Stimulated activated CD8-positive, alpha-beta memory T cell treated with anti-CD3 and anti-CD28 coated beads, Interleukin-4, amount 100 ng/mL, for 24 hours (primary cell): Measurements from ENCODE around the gene UNC93B1.

Source experiments
- DNase-seq: peaks from one replicate; pipeline ENCODE4 v3.0.0-alpha.2; 2020; ENCODE audit warnings: low read depth

The UNC93B1 gene

DNA sequence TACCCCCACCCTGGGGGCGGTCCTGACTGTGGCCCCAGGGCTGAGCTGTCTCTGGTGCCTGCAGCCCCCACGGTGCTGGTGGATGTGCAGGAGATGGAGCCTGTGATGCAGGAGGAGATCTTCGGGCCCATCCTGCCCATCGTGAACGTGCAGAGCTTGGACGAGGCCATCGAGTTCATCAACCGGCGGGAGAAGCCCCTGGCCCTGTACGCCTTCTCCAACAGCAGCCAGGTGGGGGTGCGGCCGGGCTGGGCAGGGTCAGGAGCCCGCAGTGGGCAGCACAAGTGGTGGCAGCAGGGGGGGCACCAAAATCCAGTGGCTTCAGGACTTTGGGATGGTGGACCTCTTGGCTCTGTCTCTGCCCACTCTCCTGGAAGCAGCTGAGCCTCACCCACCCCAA is 18.6 kb upstream of the UNC93B1 start:
- DNase-seq = no peak

DNA sequence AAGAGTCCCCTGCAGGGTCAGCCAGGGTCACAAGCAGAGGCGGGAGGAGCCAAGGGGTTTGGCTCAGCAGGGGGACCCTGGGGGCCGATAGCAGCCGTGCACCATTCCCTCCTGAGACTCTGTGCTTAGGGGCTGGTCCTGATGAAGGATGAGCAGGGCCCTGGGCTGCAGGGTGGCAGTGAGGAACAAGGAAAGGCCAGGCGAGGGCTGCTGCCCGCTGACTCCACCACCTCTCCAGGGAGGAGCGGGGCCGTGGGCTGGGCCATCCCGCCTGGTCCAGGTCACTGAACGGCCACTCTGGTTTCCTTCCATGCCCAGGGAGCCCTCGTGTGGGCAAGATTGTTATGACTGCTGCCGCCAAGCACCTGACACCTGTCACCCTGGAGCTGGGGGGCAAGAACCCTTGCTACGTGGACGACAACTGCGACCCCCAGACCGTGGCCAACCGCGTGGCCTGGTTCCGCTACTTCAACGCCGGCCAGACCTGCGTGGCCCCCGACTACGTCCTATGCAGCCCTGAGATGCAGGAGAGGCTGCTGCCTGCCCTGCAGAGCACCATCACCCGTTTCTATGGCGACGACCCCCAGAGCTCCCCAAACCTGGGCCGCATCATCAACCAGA is 17.4 kb upstream of the UNC93B1 start:
- DNase-seq = no peak

DNA sequence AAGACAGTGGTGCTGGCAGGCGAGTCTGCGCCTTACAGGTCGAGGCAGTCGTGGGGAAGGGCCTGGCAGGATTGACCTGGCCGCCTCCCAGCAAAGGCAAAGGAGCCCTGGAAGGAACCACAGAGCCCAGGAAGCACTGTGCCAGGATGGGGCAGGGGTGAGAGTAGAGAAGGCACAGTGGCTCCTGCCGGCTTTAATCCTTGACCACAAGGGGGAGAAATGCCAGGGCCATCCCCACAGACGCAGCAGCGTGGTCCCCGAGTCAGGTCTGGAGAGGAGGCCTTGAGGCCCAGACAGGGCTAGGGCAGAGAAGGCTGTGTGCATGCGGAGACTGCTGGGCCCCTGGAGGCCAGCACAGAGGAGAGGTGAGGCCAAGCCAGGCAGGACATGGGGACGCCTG is 16.7 kb upstream of the UNC93B1 start:
- no peak for DNase-seq

DNA sequence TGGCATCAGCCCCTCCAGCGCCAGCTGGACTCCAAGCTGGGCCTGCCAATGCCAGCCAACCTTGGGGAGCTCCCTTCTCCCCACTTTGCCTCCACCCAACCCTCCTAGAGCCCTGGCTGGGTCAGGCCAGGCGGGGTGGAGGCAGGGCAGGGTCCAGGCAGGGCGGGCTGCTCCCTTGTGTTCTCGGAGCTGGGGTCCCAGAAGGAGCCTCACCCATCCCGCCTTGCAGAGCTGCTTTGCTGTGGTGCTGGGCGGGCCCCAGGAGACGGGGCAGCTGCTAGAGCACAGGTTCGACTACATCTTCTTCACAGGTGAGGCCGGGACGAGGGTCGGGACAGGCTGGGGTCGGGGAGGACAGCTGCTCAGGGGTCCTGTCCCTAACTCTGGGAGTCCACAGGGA is 15.6 kb upstream of the UNC93B1 start:
- no peak for DNase-seq

DNA sequence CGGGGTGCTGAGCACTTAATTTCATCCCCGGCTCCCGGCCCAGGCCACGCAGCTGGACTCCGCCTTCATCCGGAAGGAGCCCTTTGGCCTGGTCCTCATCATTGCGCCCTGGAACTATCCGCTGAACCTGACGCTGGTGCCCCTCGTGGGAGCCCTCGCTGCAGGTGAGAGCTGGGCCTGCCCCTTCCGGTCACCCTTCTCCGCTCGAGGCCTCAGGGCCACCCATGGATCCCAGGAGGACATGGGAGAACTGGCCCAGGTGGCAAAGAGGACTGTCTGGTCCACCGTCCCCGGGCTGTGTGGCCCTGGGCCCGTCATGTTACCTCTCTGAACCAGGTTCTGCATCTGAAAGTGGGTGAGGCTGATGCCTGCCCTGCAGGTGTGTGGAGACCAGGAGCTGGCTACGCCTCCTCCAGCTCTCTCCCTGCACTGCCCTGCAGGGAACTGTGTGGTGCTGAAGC is 14.9 kb upstream of the UNC93B1 start:
- DNase-seq = no peak

DNA sequence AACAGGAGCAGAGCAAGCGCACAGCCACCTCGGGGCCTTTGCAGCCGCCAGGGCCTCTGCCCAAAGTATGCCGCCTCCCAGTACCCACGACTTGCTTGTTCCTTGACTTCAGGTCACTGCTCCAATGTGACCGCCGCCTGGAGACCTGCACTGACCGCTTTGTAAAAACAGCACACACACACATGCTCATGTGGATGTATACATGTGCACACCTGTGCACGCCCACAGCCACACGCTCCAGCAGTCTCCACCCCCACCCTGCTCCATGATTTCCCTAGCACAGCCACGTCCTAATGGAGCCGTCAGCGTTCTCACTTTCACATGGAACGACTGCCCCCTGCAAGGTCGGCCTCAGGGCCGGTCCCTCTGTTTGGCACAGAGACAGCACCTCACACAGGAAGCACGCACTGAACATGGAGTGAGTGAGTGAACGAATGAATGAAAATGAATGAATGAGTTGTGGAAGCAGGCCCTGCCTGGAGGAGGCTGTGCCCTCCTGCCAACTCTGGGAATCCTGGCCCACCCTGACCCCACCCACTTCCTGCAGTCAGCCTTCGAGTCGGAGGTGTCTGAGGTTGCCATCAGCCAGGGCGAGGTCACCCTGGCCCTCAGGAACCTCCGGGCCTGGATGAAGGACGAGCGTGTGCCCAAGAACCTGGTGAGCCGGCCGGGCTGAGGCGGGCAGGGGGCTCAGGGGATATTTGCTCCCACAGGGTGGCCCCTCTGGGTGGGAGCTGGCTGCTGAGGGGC is 14.3 kb upstream of the UNC93B1 start:
- no peak for DNase-seq

DNA sequence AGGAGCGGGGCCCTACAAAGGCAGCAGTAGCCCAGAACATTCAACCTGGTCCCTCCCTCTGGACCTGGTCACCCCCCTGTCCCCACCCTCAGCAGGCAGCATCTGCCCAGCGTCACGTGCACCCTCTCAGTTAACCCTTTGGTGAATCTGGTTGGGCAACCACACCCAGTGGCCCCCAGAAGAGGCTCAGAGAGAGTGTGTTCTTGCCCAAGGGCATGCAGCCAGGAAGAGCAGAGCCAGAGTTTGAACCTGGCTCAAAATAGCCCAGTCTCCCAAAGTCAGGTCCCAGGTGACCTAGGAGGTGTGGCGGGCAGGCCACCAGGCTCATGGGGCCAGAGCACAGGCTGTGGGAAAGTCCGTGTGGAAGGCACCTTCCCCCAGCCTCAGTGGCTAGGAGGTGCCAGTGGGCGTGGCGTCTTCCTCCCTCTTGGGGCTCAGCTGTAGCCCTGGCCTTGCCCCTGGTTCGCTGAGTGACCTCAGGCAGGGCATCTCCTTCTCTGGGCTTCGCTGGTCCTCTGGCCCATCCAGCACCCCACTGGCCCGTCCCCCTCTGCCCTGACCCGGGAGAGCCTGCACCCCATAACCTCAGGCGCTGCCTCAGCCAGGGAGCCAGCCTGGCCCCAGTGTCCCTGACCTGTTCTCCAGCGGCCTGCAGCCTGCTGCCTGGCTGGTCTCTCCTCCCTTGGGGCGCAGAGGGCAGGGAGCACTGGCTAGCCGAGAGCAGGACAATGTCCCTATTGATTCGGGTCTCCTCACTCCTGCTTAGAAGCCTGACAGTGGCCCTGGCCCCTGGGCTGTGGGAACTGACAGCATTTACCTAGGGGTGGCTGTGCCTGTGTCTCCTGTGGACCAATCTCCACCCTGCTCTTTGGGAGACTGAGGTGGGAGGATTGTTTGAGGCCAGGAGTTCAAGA is 13.3 kb upstream of the UNC93B1 start:
- no peak for DNase-seq

DNA sequence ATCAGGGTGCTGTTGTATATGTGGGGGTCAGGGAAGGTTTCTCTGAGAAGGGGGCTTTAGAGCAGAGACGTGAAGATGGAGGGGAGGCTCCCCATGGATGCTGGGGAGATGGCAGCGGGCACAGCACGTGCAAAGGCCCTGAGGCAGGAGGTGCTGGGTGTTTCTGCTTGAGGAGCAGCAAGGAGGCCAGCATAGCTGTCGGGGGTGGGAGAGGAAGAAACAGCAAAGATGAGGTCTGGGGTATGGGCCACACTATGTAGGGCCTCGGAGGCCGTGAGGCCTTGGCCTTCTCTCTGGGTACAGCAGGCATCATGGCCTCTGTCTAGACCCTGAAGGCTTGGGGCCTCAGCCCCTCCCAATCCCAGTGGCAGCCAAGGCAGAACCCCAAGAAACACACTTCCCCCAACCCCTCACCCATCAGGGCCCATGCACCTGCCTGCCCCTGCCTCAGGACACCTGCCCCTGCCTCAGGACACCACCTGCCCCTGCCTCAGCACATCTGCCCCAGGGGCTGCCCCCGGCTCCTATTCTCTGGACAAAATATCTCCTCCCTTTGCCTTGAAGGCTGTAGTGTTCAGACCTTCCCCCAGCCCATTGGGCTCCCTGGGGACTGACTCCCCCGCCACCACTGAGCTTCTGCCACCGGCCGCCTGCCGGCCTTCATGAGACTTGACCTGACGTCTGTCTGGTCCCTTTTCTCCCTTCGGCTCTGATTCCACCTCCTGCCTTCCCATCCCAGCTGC is 12.4 kb upstream of the UNC93B1 start:
- DNase-seq = no peak

DNA sequence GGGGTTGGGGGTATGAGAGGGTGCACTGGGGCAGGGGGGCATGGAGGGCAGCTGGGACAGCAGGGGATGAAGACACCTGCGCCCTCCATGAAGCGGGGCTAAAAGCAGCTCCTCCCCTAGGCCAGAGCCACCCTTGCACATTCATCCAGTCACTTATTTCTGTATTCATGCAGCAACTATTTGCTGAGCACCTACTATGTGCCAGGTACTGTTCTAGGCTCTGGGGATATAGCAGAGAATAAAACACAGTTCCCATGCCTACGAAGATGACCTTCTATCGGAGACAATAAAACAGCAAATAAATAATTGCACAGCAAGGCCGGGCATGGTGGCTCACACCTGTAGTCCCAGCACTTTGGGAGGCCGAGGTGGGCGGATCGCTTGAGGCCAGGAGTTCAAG is 11.6 kb upstream of the UNC93B1 start:
- no peak for DNase-seq

DNA sequence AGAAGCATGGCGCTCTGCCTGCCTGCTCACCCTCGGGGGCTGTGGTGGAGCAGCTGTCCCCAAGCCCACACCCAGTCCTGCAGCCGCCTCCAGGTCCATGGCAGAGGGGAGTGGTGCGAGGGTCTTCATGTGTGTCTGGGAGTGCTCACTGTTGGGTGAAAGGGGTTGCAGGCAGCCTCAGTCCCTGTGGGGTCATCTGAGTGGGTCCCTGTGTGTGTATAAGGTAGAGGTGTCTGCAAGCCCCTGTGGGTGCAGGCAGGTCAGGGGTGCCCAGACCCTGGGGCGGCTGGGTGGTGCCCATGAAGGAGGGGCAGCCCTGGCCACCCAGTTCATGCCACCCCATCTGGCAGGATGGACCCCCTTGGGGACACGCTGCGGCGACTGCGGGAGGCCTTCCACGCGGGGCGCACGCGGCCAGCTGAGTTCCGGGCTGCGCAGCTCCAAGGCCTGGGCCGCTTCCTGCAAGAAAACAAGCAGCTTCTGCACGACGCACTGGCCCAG is 11.1 kb upstream of the UNC93B1 start:
- DNase-seq = no peak

DNA sequence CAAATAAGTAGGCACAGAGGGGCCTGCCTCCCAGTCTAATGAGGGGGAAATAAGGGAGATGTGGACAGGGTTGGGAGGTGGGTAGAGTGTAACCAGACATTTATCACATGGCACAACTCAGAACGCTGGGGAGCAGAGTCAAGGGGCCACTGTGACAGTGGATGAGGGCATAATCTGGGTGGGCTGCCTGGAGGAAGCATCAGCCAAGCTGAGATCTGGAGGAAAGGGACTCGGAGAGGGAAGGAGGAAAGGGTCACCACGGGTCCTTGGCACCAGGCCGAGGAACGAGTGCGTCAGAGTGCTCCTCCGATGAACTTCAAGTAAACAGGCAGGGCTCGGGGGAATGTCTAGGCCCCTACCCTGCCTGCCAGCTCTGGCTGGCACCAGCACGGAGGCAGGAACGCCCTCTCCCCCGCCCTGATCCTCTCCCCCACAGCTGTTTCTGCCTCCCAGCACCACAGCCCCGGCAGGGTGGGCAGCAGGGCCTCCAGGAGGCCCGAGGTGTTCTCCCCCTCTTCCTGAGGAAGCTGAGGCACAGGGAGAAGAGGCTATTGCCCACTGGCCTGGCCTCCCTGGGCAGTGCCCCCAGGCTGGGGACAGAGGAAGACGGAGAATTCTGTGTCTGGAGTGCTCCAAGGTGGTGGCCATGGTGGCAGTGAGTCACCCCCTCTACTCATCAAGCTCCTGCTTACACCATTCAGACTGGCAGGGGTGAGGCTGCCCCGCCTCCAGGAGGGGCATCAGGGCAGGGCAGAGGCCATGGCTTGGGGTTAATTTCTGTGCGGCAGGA is 10.5 kb upstream of the UNC93B1 start:
- DNase-seq = no peak

DNA sequence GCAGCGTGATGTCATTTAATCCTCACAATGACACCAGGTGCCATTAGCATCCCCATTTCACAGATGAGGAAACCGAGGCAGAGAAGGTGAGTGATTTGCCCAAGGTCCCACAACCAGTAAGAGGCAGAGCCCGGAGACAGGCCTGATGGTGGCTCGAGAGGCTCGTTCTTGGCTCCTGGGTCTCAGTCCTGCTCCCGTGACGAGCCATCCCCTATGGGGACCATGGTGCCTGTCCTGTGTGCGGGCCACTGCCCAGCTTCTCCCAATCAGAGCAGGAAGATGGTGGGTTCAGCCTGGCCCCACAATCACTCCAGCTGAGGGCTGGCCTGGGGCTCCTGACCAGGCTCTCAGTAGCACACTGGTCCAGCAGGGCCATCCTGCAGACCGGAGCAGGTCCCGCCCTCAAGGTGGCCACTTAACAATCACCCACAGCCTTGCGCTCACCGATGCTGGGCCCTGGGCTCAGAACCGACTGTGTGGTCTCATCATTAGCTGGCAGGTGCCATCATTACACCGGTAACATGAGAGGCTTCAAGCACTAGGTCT is 9.8 kb upstream of the UNC93B1 start:
- no peak for DNase-seq

DNA sequence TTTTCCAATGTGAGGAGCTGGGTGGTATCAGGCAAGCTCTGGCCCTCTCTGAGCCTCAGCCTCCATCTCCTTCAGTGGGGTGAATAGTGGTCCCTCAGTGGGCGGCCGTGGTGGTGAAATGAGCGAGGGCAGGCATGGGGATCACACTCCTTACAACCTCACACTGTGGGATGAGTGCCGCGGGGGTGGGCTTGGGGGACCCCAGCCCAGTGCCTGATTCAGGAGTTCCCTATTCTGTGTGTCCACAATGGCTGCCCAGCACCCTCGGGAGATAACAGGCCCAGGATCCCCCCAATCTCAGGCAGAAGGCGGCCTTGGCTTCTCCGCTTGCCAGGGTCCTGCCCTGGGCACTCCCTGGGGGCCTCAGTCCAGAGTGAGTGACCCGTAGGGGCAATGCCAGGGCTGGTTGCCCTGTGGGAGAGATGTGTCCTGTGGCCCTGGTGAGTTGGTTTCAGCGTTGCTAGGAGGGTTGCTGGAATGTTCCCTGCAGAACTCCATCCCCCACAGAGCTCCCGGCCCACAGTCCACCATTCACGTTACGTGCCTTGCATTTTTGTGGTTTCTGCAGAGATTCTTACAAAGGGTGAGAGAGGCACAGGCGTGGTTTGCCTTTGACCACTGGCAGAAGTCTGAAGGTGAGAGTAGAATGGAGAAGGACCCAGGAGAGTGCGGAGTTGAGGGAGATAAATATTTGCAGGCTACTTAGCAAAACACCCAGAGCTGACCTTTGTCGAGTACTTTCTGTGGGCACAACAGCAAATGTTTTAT is 9.1 kb upstream of the UNC93B1 start:
- no peak for DNase-seq

DNA sequence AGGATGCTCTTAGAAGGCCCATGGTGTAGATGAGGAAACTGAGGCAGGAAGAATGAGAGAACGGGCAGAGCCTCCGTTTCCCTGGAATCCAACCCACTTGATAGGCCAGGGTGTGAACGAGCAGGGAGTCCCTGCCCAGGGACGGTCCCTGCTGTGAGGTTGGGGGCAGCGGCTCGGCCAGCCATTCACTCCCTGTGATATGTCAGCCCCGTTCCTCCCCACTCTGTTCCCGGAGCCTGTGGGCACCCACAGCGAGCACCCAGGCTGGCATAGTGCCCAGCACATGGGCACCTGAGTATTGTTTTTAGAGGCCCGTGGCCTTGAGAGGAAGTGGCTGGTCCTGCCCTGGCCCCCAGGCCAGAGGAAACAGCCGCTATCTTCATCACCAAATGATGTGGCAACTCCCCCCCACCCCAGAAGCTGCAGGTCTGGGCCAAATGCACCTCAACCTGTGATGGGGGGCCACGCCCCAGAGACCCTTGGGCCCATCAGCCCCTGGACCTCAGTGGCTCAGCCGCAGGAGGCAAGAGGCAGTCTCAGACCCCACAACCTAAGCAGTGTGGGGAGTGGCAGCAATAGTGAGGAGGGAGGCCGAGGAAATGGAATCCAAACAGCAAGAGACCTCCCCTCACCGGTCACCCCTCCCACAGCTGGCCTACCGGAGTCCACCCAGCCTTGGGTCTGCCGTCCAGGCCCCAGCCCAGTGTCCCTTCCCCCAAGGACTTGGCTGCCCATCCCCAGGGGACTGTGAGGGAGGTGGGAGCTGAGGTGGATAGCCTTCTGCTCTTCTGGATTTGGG is 8.3 kb upstream of the UNC93B1 start:
- DNase-seq = no peak

DNA sequence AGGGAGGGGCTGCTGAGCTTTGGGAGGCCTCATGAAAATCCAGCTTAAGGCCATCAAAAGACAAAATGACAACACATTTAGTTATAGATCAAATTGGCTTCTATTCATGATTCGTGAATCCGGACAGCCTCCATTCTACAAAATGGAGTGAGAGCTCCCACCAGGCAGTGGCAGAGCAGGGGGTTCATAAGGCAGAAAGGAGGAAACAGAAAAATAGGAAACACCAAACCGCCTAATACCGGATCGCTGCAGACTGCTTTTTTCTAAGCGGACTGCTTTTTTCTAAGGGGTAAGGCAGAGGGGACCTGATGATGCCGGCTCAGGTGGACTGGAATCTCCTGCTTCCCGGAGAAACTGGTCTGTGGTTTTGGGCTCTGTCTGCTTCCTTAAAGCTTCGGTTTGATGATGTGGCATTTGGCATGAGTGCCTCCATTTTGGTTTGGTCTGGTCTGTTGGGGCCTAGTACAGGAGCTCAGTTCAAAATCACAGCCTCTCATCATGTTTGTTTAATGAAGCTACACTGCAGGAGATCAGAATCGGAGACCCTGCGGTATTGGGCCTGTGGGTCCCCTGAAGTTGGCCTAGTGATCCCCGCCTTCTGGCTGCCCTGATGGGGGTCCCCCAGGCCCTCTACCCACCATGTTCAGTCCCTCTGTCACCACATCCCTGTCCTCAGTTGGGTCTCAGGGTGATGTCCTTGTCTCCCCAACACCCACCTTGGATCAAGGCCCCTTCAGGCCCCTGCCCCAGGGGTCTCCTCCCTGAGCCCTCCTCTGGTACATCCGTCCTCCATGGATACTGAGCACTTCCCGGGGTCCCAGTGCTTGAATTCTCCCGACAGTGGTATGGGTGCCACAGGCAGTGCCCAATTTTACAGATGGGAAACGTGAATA is 7.4 kb upstream of the UNC93B1 start:
- DNase-seq = no peak

DNA sequence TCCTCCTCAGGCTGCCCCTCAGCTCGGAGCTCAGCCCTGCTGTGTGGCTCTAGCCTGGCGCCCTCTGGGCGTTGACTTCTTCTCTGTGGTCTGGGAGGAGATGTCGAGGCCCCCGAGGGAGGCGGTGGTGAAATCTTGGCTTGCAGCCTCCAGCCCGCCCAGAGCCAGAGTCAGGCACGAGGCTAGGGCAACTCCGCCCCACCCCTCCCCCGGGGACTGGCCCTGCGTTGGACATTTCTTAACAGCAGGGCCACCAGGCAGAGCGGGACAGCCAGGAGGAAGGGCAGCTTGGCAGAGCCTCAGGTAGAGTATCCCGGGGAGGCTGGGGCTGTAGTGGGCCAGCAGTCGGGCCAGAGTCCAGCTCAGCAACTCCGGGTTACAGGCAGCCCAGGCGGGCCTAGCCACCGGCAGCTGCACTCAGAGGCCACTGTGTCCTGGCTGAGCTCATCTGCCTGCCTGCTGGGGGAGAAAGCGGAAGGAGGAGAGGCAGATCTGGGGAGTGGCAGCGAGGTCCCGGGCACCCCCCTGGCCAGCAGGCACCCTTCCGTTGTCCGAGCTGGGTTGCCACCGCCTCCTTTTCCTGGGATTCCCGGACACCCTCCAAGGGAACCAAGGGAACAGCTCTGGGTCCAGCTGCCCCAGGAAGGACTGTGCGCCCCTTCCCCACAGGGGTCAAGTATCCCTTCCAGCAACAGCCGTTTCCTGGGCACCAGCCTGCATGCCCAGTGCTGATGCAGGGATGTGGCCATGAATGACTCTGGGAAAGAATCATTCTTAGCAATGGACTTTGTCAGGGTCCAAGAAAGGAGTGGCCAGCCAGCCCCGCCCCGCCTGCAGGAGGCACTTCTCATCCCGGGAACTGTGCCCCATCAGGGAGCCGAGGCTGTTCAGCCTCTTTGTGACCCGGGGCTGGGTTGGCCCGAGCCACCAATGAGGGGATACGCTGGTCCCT is 6.5 kb upstream of the UNC93B1 start, which contains the start of gene ALDH3B1:
TSS of gene ALDH3B1 (plus strand) at position 238 of the 952 bp plus-strand sequence. CDS start 4,971 bp downstream, outside the sequence.
- DNase-seq = no peak
